ENCODE data around the gene ALX3.

ALX3 gene

DNA sequence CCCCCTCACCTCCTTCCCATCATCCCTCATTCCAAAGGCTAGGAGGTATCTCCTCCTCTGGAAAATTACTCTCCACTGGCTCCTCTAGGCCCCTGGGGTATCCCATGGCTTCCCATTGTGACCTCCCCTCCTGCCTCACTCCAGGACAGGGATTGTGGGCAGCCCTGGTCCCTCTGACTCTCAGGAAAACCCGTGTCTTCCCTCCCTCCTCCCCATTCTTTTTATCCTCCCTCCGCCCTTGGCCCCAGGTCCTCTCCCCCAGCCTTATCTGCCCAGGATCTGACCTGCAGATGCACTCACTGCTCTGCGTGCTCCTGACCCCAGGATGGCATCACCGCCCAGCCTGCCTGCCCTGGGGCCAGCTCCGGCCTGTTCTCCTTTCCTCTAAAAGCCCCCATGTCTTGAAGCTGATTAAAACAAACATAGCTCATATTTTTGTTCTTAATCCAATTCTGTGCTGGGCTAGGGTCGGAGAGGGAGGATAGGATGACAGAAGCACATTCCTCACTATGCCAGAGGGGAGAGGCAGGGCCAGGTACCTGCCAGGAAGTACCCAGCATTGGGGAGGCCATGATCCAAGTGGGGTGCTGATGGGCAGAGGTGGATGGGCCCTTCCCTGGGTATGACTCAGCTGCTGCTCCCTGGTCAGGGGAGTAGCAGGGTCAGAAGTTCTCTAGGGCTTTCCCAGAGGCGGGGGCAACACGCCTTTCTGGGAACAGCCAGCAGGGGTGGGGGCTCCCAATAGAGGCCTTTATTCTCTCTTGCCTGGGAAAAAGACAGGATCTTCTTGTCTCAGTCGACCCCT is 28.0 kb upstream of the ALX3 start:
- TF ChIP-seq GATA3 (IDR thresholded peaks at IDR 0.05; ENCODE audit: low read depth, low read length) (no peak), GATA2 (IDR thresholded peaks at IDR 0.05; ENCODE audit: low read depth, low read length) (peak; percentile 95)

GRCh38 chr1:110097507-110098221 is 27.2 kb upstream of the ALX3 start:
- TF ChIP-seq GATA2 (IDR thresholded peaks at IDR 0.05; ENCODE audit: low read depth, low read length) (no peak), GATA3 (IDR thresholded peaks at IDR 0.05; ENCODE audit: low read depth, low read length) (no peak)

DNA sequence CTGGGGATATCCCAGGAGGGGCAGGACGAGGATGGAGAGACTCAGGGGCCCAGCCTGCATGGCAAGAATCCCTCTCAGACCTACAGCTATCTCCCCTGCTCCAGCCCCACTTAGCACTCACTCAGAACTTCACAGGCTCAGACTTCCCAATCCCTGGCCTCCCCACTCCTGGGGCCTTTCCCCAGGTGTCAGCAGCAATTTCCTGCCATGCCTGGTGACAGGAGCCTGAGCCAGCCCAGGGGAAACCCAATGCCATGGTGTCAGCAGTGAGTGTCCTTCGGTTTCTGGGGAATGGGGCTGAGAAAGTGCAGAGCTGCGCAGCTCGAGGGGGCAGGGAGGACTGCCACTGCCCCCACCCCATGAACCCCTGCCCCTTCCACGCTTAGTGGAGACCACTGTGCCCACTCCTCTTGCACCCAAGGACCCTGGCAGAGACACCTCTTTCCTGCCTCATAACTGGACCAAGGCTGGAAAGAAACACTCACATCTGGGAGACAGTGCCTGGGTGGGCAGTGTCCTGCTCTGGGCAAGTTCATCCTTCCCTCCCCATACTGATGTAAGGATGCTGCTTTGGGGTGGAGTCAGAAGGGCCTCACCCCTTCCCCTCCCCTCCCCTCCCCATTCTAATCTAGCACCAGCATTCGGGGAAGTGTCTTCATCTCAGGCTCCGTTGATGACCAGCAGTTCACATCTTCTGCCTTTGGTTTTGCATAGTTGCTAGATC is 24.6 kb upstream of the ALX3 start:
- TF ChIP-seq GATA3 (IDR thresholded peaks at IDR 0.05; ENCODE audit: low read depth, low read length) (no peak), GATA2 (IDR thresholded peaks at IDR 0.05; ENCODE audit: low read depth, low read length) (no peak)

DNA sequence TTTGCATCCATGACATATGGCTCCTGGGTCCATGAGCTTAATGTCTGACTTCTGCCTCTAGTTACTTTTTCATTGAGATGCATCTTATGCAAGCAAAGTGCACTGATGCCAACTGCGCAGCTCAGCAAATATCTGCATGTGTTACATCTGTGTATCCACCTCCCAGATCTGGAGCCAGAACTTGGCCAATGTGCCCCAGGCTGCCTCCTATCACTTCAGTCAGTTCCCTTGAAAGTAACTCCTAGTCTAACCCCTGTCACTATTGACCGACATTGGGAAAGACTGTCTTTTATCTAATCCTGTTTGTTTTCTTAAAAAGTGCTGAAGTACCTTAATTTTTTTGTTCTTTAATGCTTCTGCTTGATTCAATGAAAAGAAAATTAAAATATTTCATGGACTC is 22.5 kb upstream of the ALX3 start:
- TF ChIP-seq GATA3 (IDR thresholded peaks at IDR 0.05; ENCODE audit: low read depth, low read length) (no peak), GATA2 (IDR thresholded peaks at IDR 0.05; ENCODE audit: low read depth, low read length) (no peak)

- TF ChIP-seq GATA3 (IDR thresholded peaks at IDR 0.05; ENCODE audit: low read depth, low read length) (no peak), GATA2 (IDR thresholded peaks at IDR 0.05; ENCODE audit: low read depth, low read length) (no peak)
Observed at GRCh38 chr1:110091791-110092190, 21.3 kb upstream of the ALX3 start.

DNA sequence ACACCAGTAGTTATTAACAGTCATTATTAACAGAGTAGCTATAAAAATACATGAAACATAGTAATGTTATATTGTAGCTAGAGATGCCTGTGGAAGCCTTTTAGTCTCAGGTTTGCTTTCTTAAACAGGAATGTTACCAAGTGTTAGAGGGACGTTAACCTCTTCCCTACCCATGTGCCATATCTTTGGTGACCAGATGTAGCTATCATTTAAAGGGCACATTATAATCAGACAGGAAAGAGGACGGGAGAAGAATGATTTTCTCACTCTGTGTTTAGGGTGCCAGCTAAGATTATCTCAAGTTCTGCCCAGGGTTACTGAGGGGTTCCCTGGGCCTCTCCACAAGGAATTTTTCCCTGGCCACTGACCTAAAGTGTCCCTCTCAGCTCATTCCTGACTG is 20.9 kb upstream of the ALX3 start:
- TF ChIP-seq GATA3 (IDR thresholded peaks at IDR 0.05; ENCODE audit: low read depth, low read length), result no peak
- TF ChIP-seq GATA2 (IDR thresholded peaks at IDR 0.05; ENCODE audit: low read depth, low read length), result no peak

DNA sequence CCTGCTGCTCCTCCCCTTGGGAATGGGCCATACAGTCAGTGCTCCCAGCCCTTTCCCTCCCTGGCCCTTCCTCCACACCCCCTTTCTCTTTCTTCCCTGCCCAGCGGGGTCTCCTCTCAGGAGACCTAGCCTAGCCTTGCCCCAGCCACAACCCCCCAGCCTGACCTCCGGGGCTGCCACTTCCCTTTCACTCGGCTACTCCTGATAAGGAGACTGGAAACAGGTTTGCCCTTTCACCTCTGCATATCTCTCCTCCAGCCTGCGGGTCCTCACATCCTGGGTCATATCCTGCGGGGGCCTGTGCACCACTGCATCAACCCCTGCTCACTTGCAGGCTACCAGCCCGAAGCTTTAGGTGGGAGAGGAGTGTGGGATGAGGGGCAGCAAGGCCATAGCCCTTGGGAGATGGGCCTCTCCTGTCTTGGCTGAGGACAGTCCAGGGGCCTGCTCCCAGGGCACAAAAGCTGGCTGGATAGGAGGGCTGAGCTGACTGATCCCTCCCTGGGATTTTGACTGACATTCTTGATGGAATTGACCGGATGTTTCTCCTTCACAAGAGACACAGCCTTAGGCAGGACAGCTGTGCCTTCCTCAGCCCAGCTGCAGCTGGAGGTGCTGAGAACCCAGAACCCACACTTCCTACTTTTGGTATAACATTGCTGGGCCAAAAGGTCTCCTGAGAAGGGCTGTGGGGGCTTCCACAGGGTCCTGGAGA is 19.2 kb upstream of the ALX3 start:
- TF ChIP-seq GATA3 (IDR thresholded peaks at IDR 0.05; ENCODE audit: low read depth, low read length) (no peak), GATA2 (IDR thresholded peaks at IDR 0.05; ENCODE audit: low read depth, low read length) (no peak)

DNA sequence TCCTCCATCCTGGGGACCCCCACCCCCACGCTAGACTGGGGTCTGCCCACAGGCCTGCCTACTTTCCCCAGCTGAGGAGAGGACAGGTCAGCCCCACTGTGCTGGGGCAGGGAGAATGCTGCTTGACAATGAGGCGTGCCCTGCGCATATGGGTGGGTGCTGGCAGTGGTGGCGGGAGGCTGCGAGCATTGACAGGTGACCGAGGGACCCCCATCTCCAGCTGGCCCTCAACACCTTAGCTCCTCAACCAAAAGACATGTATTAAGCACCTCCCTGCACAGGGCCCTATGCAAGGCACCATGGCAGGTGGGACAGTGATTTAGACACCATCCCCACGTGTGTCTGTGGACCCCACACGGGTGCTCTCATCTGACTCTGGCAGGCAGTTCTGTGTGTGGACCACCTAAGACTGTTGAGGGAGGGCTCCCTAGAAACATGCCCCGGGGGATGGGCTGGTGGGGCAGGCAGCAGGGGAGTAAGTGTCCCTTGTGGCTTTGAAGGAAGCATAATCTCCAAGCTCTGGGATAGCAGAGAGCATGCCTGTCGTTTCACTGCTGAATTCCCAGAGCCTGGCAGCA is 18.4 kb upstream of the ALX3 start:
- TF ChIP-seq GATA2 (IDR thresholded peaks at IDR 0.05; ENCODE audit: low read depth, low read length) (no peak), GATA3 (IDR thresholded peaks at IDR 0.05; ENCODE audit: low read depth, low read length) (no peak)

DNA sequence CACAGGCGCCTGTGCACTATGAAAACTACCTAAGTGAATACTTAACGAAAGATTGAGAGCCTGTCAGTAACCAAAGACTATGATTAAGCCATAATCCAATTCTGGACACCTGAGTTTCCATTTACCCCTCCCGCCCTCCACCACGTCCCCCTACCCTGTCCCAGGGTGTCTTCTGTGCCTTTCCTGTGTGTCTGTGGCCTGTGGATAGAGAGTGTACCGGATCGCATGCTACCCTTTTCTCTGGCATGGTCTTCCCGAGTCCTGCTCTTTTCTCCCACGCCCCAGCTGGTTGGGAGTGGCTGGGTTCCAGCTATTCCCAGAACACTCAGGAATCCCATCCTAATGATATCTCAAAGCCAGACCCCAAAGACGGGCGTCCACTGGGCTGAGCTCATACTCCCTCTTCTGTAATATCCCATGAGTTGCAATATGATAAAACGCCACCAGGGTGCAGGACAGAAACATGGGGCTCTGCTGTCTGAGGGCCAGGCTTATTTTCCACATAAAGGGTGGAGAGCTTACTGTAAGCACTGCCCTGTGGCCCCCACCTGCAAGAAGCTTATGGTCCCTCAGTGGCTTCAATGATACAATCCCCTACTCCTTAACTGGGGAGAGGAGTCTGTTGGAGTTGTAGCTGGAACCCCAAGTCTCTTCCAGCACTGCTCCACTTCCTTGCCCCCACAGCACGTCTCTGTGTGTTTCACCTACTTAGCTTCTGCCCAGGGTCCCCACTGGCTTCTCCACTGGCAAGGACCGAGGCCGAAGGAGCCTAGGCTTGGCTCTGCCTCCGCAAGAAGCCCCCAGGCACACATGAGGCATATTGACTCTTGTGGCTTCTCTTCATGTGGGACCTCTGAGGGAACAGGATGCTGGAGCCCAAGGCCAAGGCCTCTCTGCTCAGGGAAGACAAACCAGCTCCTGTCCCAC is 17.6 kb upstream of the ALX3 start:
- TF ChIP-seq GATA3 (IDR thresholded peaks at IDR 0.05; ENCODE audit: low read depth, low read length) (no peak), GATA2 (IDR thresholded peaks at IDR 0.05; ENCODE audit: low read depth, low read length) (no peak)

DNA sequence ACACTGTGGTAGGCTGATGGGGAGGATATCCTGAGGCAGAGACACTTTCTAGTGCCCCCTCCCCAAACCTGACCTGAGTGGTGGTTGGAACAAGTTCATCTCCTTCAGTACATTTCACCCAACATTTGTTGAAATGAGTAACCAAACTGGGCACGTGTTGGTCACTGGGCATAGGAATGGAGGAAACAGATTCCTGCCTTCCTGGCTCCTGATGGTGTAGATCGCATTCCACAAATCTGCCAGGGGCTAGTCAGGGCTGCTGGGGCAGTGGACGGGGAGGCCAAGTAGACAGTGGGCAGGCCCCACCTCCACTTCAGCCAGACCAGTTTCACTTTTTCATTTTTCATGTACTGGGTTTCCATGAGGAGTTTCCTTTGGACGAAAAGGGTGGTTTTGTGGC is 16.5 kb upstream of the ALX3 start:
- TF ChIP-seq GATA3 (IDR thresholded peaks at IDR 0.05; ENCODE audit: low read depth, low read length) (no peak), GATA2 (IDR thresholded peaks at IDR 0.05; ENCODE audit: low read depth, low read length) (no peak)

- no peak for TF ChIP-seq GATA3 (IDR thresholded peaks at IDR 0.05; ENCODE audit: low read depth, low read length)
- TF ChIP-seq GATA2 (IDR thresholded peaks at IDR 0.05; ENCODE audit: low read depth, low read length), result no peak
Observed at GRCh38 chr1:110085671-110086070, 15.2 kb upstream of the ALX3 start.

DNA sequence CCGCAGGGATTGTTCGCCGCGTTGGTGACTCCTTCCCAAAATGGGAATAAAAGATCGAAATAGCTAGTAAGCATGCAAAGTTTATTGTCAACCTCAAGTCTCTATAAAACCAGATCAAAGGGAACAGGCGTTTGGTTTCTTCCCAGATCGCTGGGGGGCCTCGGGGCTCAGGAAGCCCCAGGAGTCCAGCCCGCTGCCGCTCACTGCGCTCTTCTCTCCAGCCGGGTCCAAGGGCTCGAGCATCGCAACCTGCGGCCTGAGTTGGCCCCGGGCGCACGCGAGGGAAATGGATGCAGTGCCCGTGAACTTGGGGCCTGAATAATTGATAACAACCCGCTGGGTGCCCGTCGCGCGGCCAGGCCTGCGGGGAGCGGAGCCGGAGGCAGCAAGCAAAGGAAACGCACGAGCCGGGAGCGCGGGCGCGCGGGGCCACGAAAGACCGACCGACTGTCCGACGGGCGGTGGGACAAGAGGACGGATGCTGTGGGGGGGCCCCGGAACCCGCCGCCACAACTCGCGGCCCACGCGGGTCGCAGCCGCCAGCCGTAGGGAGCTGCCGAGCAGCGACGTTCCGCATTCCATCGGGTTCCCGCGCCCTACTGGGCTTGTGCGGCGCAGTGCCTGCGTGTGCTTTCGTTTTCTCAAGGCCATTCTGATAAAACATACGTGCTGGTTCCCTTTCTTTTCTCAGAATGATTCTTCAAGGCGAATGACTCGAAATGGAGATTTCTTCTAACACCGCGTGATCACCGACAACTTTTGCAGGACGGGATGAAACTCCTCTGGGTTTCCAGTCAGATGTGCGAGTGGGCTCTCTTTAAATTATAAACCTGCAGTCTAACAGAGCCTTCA is 14.0 kb upstream of the ALX3 start:
- TF ChIP-seq GATA2 (IDR thresholded peaks at IDR 0.05; ENCODE audit: low read depth, low read length) (no peak), GATA3 (IDR thresholded peaks at IDR 0.05; ENCODE audit: low read depth, low read length) (no peak)

Data from SH-SY5Y (cell line).